ENCODE results near the gene ANKIB1.

GRCh38 chr7:92230547-92230946, 15.2 kb upstream of the ANKIB1 start:
- TF ChIP-seq CTCF (conservative IDR thresholded peaks at IDR 0.05 in 1 of 2, IDR thresholded peaks at IDR 0.05 in 1 of 2; ENCODE audit: low read depth in 1 of 2, low read length in 2 of 2) (no peak), EZH2 (IDR thresholded peaks at IDR 0.05; ENCODE audit: low read length, missing control alignments) (no peak)
